HG02852 (cell line): ENCODE measurements around the gene PINLYP.

ENCODE experiments used
- ATAC-seq: cut with Tn5 transposase; IDR thresholded peaks from one replicate; pipeline ENCODE4 v1.9.1; 2021; ENCODE audit warnings: mild to moderate bottlenecking, moderate library complexity; ENCODE audit not compliant: unreplicated experiment

PINLYP gene

DNA sequence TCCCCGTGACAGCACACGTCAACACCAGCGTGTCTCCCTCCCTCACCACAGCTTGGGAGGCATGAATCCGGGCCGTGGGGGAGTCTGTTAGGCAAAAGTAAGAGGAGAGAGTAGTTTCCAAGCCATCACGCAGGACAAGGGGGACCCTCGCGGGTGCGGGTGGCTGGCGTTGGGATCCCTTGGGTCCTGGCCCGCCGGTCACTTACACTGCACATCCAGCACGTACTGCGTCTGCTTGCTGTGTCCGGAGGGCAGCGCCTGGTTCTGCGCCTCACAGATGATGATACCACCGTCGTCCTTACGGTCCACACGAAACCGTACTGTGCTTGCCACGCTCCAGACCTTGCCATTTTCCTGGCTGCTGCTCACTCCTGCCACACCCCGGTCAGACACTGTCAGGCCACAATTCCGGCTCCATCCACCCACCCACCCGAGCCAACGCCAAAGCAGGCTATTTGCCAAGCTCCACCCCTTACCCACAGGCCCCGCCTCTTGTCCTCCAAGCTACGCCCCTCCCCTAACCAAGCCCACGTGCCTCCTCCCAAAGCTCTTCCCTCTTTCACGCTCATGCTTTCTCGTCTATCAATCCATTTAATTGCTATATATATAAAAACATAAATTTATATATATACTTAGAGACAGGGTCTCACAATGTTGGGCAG is 50.4 kb downstream of the PINLYP start:
- ATAC-seq: no peak

GRCh38 chr19:43626838-43627237 is 51.2 kb downstream of the PINLYP start:
- ATAC-seq: no peak

DNA sequence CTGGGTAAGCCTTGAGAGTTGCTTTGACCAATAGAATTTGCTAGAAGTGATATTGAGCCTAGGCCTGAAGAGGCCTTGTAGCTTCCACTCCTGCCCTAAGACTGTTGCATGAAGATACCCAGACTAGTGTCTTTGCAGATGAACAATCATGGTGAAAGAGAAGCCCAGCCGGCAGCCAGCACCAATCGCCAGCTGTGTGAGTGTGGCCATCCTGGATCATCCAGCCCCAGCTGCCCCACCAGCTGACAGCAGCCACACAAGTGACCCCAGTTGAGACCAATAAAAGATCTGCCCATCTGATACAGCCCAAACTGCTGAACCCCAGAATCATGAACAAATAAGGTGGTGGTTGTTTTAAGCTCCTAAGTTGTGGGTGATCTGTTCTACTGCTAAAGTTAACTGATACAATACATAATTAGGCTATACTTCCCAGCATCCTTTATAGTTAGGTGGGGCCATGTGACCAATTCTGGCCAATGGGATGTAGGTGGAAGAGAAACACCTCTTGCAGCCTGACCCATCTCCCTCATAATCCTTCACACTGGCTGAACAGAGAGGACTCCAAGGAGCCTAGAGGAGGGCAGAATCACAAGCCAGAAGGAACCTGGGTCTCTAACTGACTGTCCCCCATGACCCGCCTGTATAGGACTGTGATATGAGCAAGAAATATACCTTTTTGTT is 53.2 kb downstream of the PINLYP start:
- no peak for ATAC-seq

DNA sequence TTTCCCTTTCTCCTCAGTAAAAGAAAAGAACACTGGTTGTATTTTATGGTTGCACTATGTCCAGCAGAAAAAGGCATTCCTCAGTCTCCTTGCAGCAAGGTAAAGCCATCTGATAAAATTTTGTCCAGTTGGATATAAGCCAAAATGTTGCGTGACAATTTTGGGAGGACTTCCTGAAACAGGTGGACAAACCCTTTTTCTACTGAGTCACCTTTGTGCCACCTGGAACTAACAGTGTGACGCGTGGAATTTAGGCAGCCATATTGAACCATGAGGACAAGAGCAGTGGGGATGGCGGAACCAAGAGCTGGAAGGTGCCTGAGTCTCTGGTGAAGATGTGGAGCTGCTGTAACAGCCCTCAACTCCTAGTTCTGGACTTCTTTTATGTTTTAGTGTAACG is 55.9 kb downstream of the PINLYP start:
- ATAC-seq: no peak
